Left lung (tissue), 10 donors: ENCODE results near the gene HRG. TPM values are rescaled to one million over a fixed set of nuclear protein-coding genes. Genes with fewer than 3 reads are reported as not detected.
A peak's percentile ranks its signal among the peaks of the same experiment; 100 is the strongest.

Source experiments
- ATAC-seq: fragments of 200-7000 bp; cut with Tn5 transposase; one replicate; pipeline ENCODE4 v1.9.1; 2020; ENCODE audit warnings: moderate library complexity
- DNase-seq, 4 donors: peaks; one replicate each; pipeline ENCODE4 v3.0.0-alpha.2; 2013 to 2020
- H3K27ac ChIP-seq, 2 donors: fragments of 200-600 bp; sonication (generic) in 1 of 2; one replicate each; pipeline versions ENCODE4 v1.5.0 to v1.8.0; 2020 to 2021
- H3K27me3 ChIP-seq, 2 donors: fragments of 200-600 bp; sonication (generic) in 1 of 2; one replicate each; pipeline versions ENCODE4 v1.5.0 to v1.8.0; 2020 to 2021
- H3K36me3 ChIP-seq, 2 donors: fragments of 200-600 bp; sonication (generic) in 1 of 2; one replicate each; pipeline versions ENCODE4 v1.5.0 to v1.8.0; 2020 to 2021
- H3K4me1 ChIP-seq, 2 donors: fragments of 200-600 bp; one replicate each; pipeline ENCODE4 v1.8.0; 2021
- H3K4me3 ChIP-seq, 2 donors: fragments of 200-600 bp; sonication (generic) in 1 of 2; one replicate each; pipeline versions ENCODE4 v1.5.0 to v1.8.0; 2020 to 2021; ENCODE audit warnings: mild to moderate bottlenecking in 1 of 2
- H3K9me3 ChIP-seq, 2 donors: fragments of 200-600 bp; sonication (generic) in 1 of 2; one replicate each; pipeline versions ENCODE4 v1.5.0 to v1.8.0; 2020 to 2021
- CTCF ChIP-seq, 2 donors: fragments of 200-600 bp; sonication (generic) in 1 of 2; IDR thresholded peaks; one replicate each; pipeline versions ENCODE4 v1.5.0 to v1.8.0; 2021; ENCODE audit warnings: antibody characterized with exemption in 2 of 2
- intact Hi-C, 2 donors: fragments of 100-400 bp; cut with DNase I; formaldehyde crosslinking; loops; one replicate each; pipeline versions ENCODE4 v1.11.2 to v1.14.2; 2022
- polyA plus RNA-seq, 6 donors: library from polyadenylated mRNA; unstranded; fragments of 120-200 nt; gene quantifications; one replicate each; pipeline ENCODE4 v1.2.1, GENCODE V29; 2013; ENCODE audit not compliant: insufficient read length in 6 of 6
- total RNA-seq, 2 donors: library from RNA; stranded (reverse); fragmentation: NEBNext Ultra II Directional; extraction: Animal tissue kit (Norgen Biotek cat#: 25700); gene quantifications; one replicate each; pipeline ENCODE4 v1.2.1, GENCODE V29; 2021
- donor health status: DM: no; HTN: yes; CAD: no.
- donor health status: DM: no; HTN: no; CAD: no.

The HRG gene
- total and polyA plus RNA-seq, 8 donors, result 0.04 to 0.30 (median 0.07) TPM; not detected in 2

DNA sequence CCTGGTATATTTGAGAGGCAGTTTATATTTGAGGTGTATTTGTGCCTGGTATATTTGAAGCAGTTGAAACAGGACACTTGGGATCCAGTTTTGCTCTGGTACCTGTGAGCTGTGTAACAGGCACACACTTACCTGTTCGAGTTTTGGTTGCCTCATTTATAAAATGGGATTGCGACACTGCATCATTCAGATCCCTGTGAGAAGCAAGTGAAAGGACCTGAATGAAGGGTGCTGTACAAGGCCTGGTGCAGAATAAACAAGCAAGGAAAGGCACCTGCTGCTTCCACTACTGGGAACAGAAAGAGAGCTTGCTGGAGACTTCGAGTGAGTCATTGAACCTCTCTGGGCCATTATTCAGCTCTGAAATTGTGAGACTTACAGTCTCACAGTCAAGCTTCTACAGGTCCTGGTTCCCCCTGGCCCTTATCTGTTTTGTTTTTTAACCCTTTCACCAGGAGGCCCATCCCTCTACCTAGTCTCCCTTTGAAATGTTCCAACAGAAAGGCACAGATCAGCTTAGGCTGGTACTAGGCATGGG is 14.1 kb upstream of the HRG start:
- peaks cover 0 to 18% of the 10 kb centered on the region in 2 donors for H3K27me3 ChIP-seq
- no peak overlapping the region for H3K27ac ChIP-seq
- H3K9me3 ChIP-seq, result no peaks in the 10 kb centered on the region
- ATAC-seq (peak; percentile 97), DNase-seq (no peak)
- no peaks in the 10 kb centered on the region for H3K36me3 ChIP-seq
- no peak overlapping the region for H3K4me3 ChIP-seq
- no peaks in the 10 kb centered on the region for H3K4me1 ChIP-seq
- intact Hi-C loops, result no loop called here
- TF ChIP-seq CTCF (IDR thresholded peaks at IDR 0.05), result no peak

- Histone ChIP-seq H3K4me1 (no peaks in the 10 kb centered on the region), H3K9me3 (no peaks in the 10 kb centered on the region), H3K27me3 (peaks cover 0 to 18% of the 10 kb centered on the region in 2 donors), H3K4me3 (no peak overlapping the region), H3K36me3 (no peaks in the 10 kb centered on the region), H3K27ac (no peak overlapping the region)
- intact Hi-C loops, result no loop called here
- TF ChIP-seq CTCF (IDR thresholded peaks at IDR 0.05), result no peak
- DNase-seq, result no peak
- ATAC-seq, result no peak
Observed at GRCh38 chr3:186653080-186653707, 12.6 kb upstream of the HRG start.

- no peak for ATAC-seq
- H3K4me3 ChIP-seq, result no peak overlapping the region
- H3K36me3 ChIP-seq, result no peaks in the 10 kb centered on the region
- no peak for DNase-seq
- H3K27me3 ChIP-seq, result peaks cover 0 to 16% of the 10 kb centered on the region in 2 donors
- no peak for TF ChIP-seq CTCF (IDR thresholded peaks at IDR 0.05)
- H3K27ac ChIP-seq, result no peak overlapping the region
- intact Hi-C loops, result no loop called here
- no peaks in the 10 kb centered on the region for H3K4me1 ChIP-seq
- H3K9me3 ChIP-seq, result no peaks in the 10 kb centered on the region
Observed at GRCh38 chr3:186653984-186654383, 11.8 kb upstream of the HRG start.

- intact Hi-C loops, result no loop called here
- no peak for ATAC-seq
- Histone ChIP-seq H3K9me3 (no peaks in the 10 kb centered on the region), H3K4me3 (no peak overlapping the region), H3K4me1 (no peaks in the 10 kb centered on the region), H3K36me3 (no peaks in the 10 kb centered on the region), H3K27ac (no peak overlapping the region), H3K27me3 (peaks cover 0 to 24% of the 10 kb centered on the region in 2 donors)
- DNase-seq, result no peak
- no peak for TF ChIP-seq CTCF (IDR thresholded peaks at IDR 0.05)
Observed at GRCh38 chr3:186663361-186664118, 2.3 kb upstream of the HRG start.

- no peak for ATAC-seq
- Histone ChIP-seq H3K27me3 (peaks cover 0 to 24% of the 10 kb centered on the region in 2 donors), H3K4me3 (no peak overlapping the region), H3K9me3 (no peaks in the 10 kb centered on the region), H3K4me1 (no peaks in the 10 kb centered on the region), H3K27ac (no peak overlapping the region), H3K36me3 (no peaks in the 10 kb centered on the region)
- DNase-seq, result no peak
- no peak for TF ChIP-seq CTCF (IDR thresholded peaks at IDR 0.05)
- intact Hi-C loops, result no loop called here
Observed at GRCh38 chr3:186664119-186664495, 1.7 kb upstream of the HRG start.
